ENCODE data around the gene MTHFSD. TPM values are rescaled to one million over a fixed set of nuclear protein-coding genes. Genes with fewer than 3 reads are reported as not detected.

Gene MTHFSD
- total and polyA plus RNA-seq, 2 of the 8 experiments (the other 6 are each of a cell fraction or from before 2014, with no cell fraction given): 7.1 to 9.8 TPM

GRCh38 chr16:86536621-86537020, 18.4 kb downstream of the MTHFSD start:
- H3K9me3 ChIP-seq (ENCODE audit: insufficient read depth in 2 of 2, low read depth in 1 of 2, low read length in 1 of 2): no peaks in the 10 kb centered on the region
- H3K79me2 ChIP-seq (ENCODE audit: control insufficient read depth in 1 of 2, insufficient read depth in 2 of 2, low read length in 2 of 2): no peaks in the 10 kb centered on the region
- no peak overlapping the region for H2BK20ac ChIP-seq (ENCODE audit: low read length)
- DNase-seq (ENCODE audit: low read depth in 1 of 2, low spot score in 2 of 2) (no peak), FAIRE-seq (no peak)
- H3K9ac ChIP-seq (replicated peaks in 1 of 4; ENCODE audit: extremely low read depth in 1 of 4, low read depth in 3 of 4, low read length in 3 of 4): no peak overlapping the region
- H3K18ac ChIP-seq (ENCODE audit: extremely low read depth, low read length): no peak overlapping the region
- H3K79me1 ChIP-seq (ENCODE audit: low read depth, low read length): no peaks in the 10 kb centered on the region
- H4K91ac ChIP-seq (replicated peaks; ENCODE audit: insufficient read length, low read length): no peak overlapping the region
- H3K27ac ChIP-seq (ENCODE audit: low read depth, low read length): no peak overlapping the region
- no peak overlapping the region for H3K4me2 ChIP-seq (ENCODE audit: insufficient read depth in 1 of 2, low read depth in 2 of 2, low read length in 2 of 2)
- H2AK5ac ChIP-seq (ENCODE audit: low read depth, low read length): no peak overlapping the region
- WGBS, 2 experiments (ENCODE audit: extremely low coverage in 1 of 2, insufficient coverage in 1 of 2, insufficient read length in 1 of 2, insufficient replicate concordance in 2 of 2, low coverage in 1 of 2, low lambda C conversion rate in 2 of 2, missing lambda C conversion rate in 1 of 2): 91% methylated on average over 17 of the region's 17 CpGs; no CpG with 5 or more reads in 1 of the 2 experiments
- H2BK120ac ChIP-seq (replicated peaks; ENCODE audit: low read depth, low read length): no peak overlapping the region
- TF ChIP-seq CHD2 (IDR thresholded peaks at IDR 0.05; ENCODE audit: low read length): no peak
- TF ChIP-seq ATF2 (IDR thresholded peaks at IDR 0.05; ENCODE audit: low read length): no peak
- no peak for TF ChIP-seq KDM4A (IDR thresholded peaks at IDR 0.05; ENCODE audit: low read depth, low read length, severe bottlenecking)
- no peak for TF ChIP-seq SUZ12 (IDR thresholded peaks at IDR 0.05; ENCODE audit: low read length)
- no peak for TF ChIP-seq CEBPB (IDR thresholded peaks at IDR 0.05; ENCODE audit: low read depth, low read length)
- no peak for TF ChIP-seq TAF7 (optimal IDR thresholded peaks at IDR 0.05; ENCODE audit: borderline replicate concordance, low read depth, low read length)
- no peak for TF ChIP-seq MAFK (IDR thresholded peaks at IDR 0.05; ENCODE audit: low read depth, low read length)
- TF ChIP-seq EZH2 (IDR thresholded peaks at IDR 0.05; ENCODE audit: low read depth, low read length, severe bottlenecking): no peak
- TF ChIP-seq CBX5 (IDR thresholded peaks at IDR 0.05; ENCODE audit: low read depth, low read length): no peak
- TF ChIP-seq CREB1 (IDR thresholded peaks at IDR 0.05): no peak
- TF ChIP-seq TCF12 (IDR thresholded peaks at IDR 0.05; ENCODE audit: low read depth, low read length): no peak
- no peak for TF ChIP-seq CBX8 (IDR thresholded peaks at IDR 0.05; ENCODE audit: borderline replicate concordance, low read depth, low read length)
- no peak for TF ChIP-seq POU5F1 (IDR thresholded peaks at IDR 0.05; ENCODE audit: low read depth, low read length)
- no peak overlapping the region for H2BK5ac ChIP-seq (ENCODE audit: low read depth, low read length)
- H4K5ac ChIP-seq (ENCODE audit: insufficient read length, low read depth, low read length): no peak overlapping the region
- no peaks in the 10 kb centered on the region for H3K4me1 ChIP-seq (replicated peaks in 1 of 4; ENCODE audit: control insufficient read depth in 3 of 4, insufficient read depth in 4 of 4, low read length in 3 of 4)
- peaks cover 0 to 2% of the 10 kb centered on the region in 2 experiments for H4K20me1 ChIP-seq (replicated peaks in 1 of 2; ENCODE audit: control insufficient read depth in 1 of 2, insufficient read depth in 2 of 2, low read length in 2 of 2)
- no peak overlapping the region for H3K4me3 ChIP-seq (ENCODE audit: extremely low read depth in 1 of 4, insufficient read depth in 2 of 4, low read depth in 3 of 4, low read length in 4 of 4)
- no peaks in the 10 kb centered on the region for H3K27me3 ChIP-seq (replicated peaks in 1 of 4; ENCODE audit: control insufficient read depth in 3 of 4, extremely low read depth in 1 of 4, insufficient read depth in 3 of 4, low read length in 3 of 4)
- no peak overlapping the region for H2AFZ ChIP-seq (ENCODE audit: low read length)
- no peaks in the 10 kb centered on the region for H3K23me2 ChIP-seq (ENCODE audit: low read depth, low read length)
- no peak overlapping the region for H3K14ac ChIP-seq (ENCODE audit: insufficient read length)
- no peak overlapping the region for H2BK15ac ChIP-seq (ENCODE audit: low read length)
- H3K36me3 ChIP-seq (ENCODE audit: control insufficient read depth in 2 of 4, insufficient read depth in 4 of 4, low read length in 3 of 4): peaks cover 0 to 4% (median 2%) of the 10 kb centered on the region in 4 experiments; a peak in 4 of 8 replicates
- no peak overlapping the region for H3K4ac ChIP-seq (replicated peaks; ENCODE audit: insufficient read length, low read depth, low read length)
- no peak overlapping the region for H3K23ac ChIP-seq (ENCODE audit: insufficient read length)
- CTCF ChIA-PET (ENCODE audit: partially characterized antibody): interaction anchor here (0.8 to 1.7 kb wide), 4 partner anchors 9 to 16 kb away, joined by 3 to 5 read pairs (median 4); no protein-coding TSS in a partner anchor
- H2BK12ac ChIP-seq (ENCODE audit: low read depth, low read length): no peak overlapping the region
- POLR2A ChIA-PET (ENCODE audit: partially characterized antibody): interaction anchor here (0.7 kb wide), 1 partner anchor 9 kb away, joined by 4 read pairs; no protein-coding TSS in a partner anchor
- no peak overlapping the region for H3K56ac ChIP-seq (replicated peaks; ENCODE audit: insufficient read length, low read depth, low read length)
- H4K8ac ChIP-seq (ENCODE audit: extremely low read depth, insufficient read depth, low read length): no peak overlapping the region

All from H1 (cell line).